K562 (cell line): ENCODE results near the gene ABHD16A. TPM values are rescaled to one million over a fixed set of nuclear protein-coding genes. Genes with fewer than 3 reads are reported as not detected.

Experiments used
- BCLAF1 ChIP-seq, 2 experiments: fragments of 450-650 bp in 1 of 2; IDR thresholded peaks; 2 replicates each; pipeline ENCODE4 v1.6.1; 2011 to 2017; ENCODE audit warnings: low read depth in 2 of 2, antibody characterized with exemption in 1 of 2, borderline replicate concordance in 1 of 2, low read length in 1 of 2, mild to moderate bottlenecking in 1 of 2, mixed read lengths in 1 of 2; ENCODE audit not compliant: control insufficient read depth in 1 of 2
- CAMTA2 ChIP-seq: fragments of 250-450 bp; sonication (Bioruptor Pico); conservative IDR thresholded peaks from 2 replicates; pipeline ENCODE4 v1.5.1; 2022
- CXXC5 ChIP-seq: fragments of 250-450 bp; sonication (Bioruptor Pico); IDR thresholded peaks from 2 replicates; pipeline ENCODE4 v1.8.0; 2022; ENCODE audit warnings: inconsistent platforms, mild to moderate bottlenecking, moderate library complexity
- DNMT1 ChIP-seq: fragments of 450-650 bp; IDR thresholded peaks from 2 replicates; pipeline ENCODE4 v1.6.1; 2016; ENCODE audit warnings: antibody characterized with exemption, mild to moderate bottlenecking
- EP300 ChIP-seq: IDR thresholded peaks from 2 replicates; pipeline ENCODE4 v1.6.1; 2012; ENCODE audit warnings: low read length, improper control_type of control experiment
- EWSR1 ChIP-seq: fragments of 450-650 bp; IDR thresholded peaks from 2 replicates; pipeline ENCODE4 v1.6.1; 2018; ENCODE audit warnings: borderline replicate concordance, mild to moderate bottlenecking, low read depth, moderate library complexity; ENCODE audit not compliant: partially characterized antibody
- KAT8 ChIP-seq: fragments of 450-650 bp; IDR thresholded peaks from 2 replicates; pipeline ENCODE4 v1.6.1; 2016; ENCODE audit warnings: low read depth, mild to moderate bottlenecking
- NFE2 ChIP-seq: IDR thresholded peaks from 2 replicates; pipeline ENCODE4 v1.6.1; 2014; ENCODE audit warnings: antibody characterized with exemption, low read depth
- PATZ1 ChIP-seq: fragments of 250-450 bp; sonication (Bioruptor Pico); IDR thresholded peaks from 2 replicates; pipeline ENCODE4 v1.5.0; 2020; ENCODE audit warnings: mild to moderate bottlenecking, borderline replicate concordance
- RBM15 ChIP-seq: fragments of 200-400 bp; formaldehyde crosslinking; IDR thresholded peaks from 2 replicates; pipeline ENCODE4 v1.6.1; 2018; ENCODE audit warnings: mild to moderate bottlenecking, low read length, moderate library complexity; ENCODE audit not compliant: insufficient read depth
- SMAD4 ChIP-seq: fragments of 250-450 bp; sonication (Bioruptor Pico); conservative IDR thresholded peaks from 2 replicates; pipeline ENCODE4 v1.8.0; 2021; ENCODE audit warnings: inconsistent platforms, mild to moderate bottlenecking, moderate library complexity
- TRIM24 ChIP-seq, 2 experiments: fragments of 450-650 bp; IDR thresholded peaks; 2 replicates each; pipeline ENCODE4 v1.6.1; 2016
- USF1 ChIP-seq: sonication (generic); formaldehyde crosslinking; IDR thresholded peaks from 2 replicates; pipeline ENCODE4 v1.9.0; 2022; ENCODE audit warnings: mild to moderate bottlenecking, missing genetic modification reagents
- ZMIZ1 ChIP-seq, 2 experiments: fragments of 150-350 bp in 1 of 2; IDR thresholded peaks; 2 replicates each; pipeline ENCODE4 v1.6.1; 2012 to 2016; ENCODE audit warnings: low read depth in 2 of 2, low read length in 2 of 2, mild to moderate bottlenecking in 1 of 2, moderate library complexity in 1 of 2
- ZNF146 ChIP-seq: IDR thresholded peaks from one replicate; pipeline ENCODE4 v1.6.1; 2018; ENCODE audit warnings: missing compliant biosample characterization; ENCODE audit not compliant: unreplicated experiment
- ZNF41 ChIP-seq: fragments of 250-450 bp; sonication (Bioruptor Pico); conservative IDR thresholded peaks from 2 replicates; pipeline ENCODE4 v1.4.0; 2020; ENCODE audit warnings: mild to moderate bottlenecking
- ZSCAN29 ChIP-seq: fragments of 450-650 bp; IDR thresholded peaks from 2 replicates; pipeline ENCODE4 v1.6.1; 2017
- polyA plus RNA-seq, 8 experiments: library from polyadenylated mRNA; depleted of rRNA in 4 of 8; stranded (reverse) in 5 of 8; unstranded in 3 of 8; fragments of >200 nt; fragmentation: Nextera tagmentation in 2 of 8; fragmentation: Illumina TruSeq in 1 of 8; extraction: Ambion mirVana in 2 of 8; extraction: Trizol in 1 of 8; gene quantifications; 2 replicates each; pipeline versions ENCODE4 v1.2.1 to v1.2.3, GENCODE V29; 2011 to 2014; ENCODE audit warnings: inconsistent platforms in 1 of 8, missing spikeins in 1 of 8
- total RNA-seq, 7 experiments: library from RNA; depleted of rRNA in 6 of 7; stranded (reverse); fragments of >200 nt in 6 of 7; fragmentation: Illumina TruSeq in 2 of 7; extraction: Trizol in 2 of 7; gene quantifications; 2 replicates each; pipeline versions ENCODE4 v1.2.1 to v1.2.3, GENCODE V29; 2011 to 2021; ENCODE audit warnings: low replicate concordance in 1 of 7

The ABHD16A gene
- total and polyA plus RNA-seq, 9 of the 15 experiments (the other 6 are each of a cell fraction or from before 2014, with no cell fraction given) = 25.8 to 120 (median 81.6) TPM

GRCh38 chr6:31702819-31703716 lies at the start of gene ABHD16A (continued):
- TF ChIP-seq ZNF41 (CRISPR knock-in tag) = 0 out of 2 replicates have a peak, but pooled peaks have one; percentile 50
- TF ChIP-seq SMAD4 = peak; percentile 39; the same call in 1 of the 2 replicates
- TF ChIP-seq DNMT1 = 0 out of 2 replicates have a peak, but pooled peaks have one; percentile 60
- TF ChIP-seq CXXC5 (CRISPR knock-in tag) = peak; percentile 88
- TF ChIP-seq PATZ1 (CRISPR knock-in tag) = no peak
- peak in 1 of 2 experiments; percentile 92; a peak in 2 of 4 replicates for TF ChIP-seq BCLAF1 (IDR thresholded peaks at IDR 0.05; ENCODE audit: borderline replicate concordance in 1 of 2, control insufficient read depth in 1 of 2, low read depth in 2 of 2, low read length in 1 of 2)
- no peak; the same call in 1 of the 2 replicates for TF ChIP-seq USF1 (CRISPR knock-in tag)
- TF ChIP-seq EWSR1 = no peak
- TF ChIP-seq TRIM24 (IDR thresholded peaks at IDR 0.05) = peak; percentile 16 to 61; a peak in 2 of 4 replicates
- peak; percentile 18; the same call in 1 of the 2 replicates for TF ChIP-seq NFE2
- peak; percentile 44; the same call in 1 of the 2 replicates for TF ChIP-seq ZSCAN29
- peak in 1 of 2 experiments; percentile 85; a peak in 3 of 4 replicates for TF ChIP-seq ZMIZ1 (IDR thresholded peaks at IDR 0.05; ENCODE audit: low read depth in 2 of 2, low read length in 2 of 2)
- TF ChIP-seq RBM15 = no peak
- TF ChIP-seq ZNF146 (CRISPR knock-in tag) = no peak
- TF ChIP-seq EP300 = peak; percentile 73
- no peak for TF ChIP-seq CAMTA2 (CRISPR knock-in tag)
- TF ChIP-seq KAT8 = no peak
